HG02870 (cell line): Measurements from ENCODE around the gene FAM53B.
A peak's percentile ranks its signal among the peaks of the same experiment; 100 is the strongest.

Source experiments
- ATAC-seq: cut with Tn5 transposase; IDR thresholded peaks from one replicate; pipeline ENCODE4 v1.9.1; 2021; ENCODE audit warnings: mild to moderate bottlenecking, moderate library complexity; ENCODE audit not compliant: unreplicated experiment

Gene FAM53B

DNA sequence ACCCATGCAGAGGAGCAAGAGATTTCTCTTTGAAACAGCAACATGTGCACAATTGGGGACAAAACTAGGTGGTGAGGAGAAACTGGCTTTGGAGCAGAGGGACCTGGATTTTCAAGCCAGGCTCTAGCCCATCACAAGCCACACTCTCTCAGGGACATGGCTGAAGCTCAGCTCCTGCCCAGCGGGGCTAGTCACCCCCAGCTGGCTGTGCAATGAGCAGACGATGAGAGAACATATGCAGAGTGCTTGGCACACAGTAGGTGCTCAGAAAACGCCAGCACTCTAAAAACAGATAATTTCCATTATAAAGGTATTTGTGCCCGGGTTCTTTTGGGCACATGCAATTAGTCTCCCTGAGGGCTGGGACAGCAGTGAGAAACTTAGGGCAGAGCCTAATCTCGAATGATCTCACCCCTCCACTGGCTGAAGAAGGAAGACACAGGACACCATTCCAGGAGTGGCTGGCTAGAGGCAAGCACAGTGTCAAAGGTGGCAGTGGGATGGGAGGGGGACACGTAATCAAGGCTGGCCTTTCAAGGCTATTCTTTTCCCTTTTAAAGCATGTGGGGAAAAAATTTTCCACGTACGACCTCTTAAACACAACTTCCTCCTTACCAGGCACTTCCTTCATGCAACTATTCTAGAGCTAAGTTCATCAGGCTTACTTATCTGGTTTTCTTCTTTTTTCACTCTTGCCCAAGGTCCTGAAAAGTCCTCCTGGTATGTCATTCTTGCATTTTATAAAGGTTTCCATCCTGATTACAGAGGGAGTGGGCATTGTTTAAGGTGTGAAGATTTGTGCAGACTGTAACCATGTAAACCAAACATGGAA is 15.1 kb downstream of the FAM53B start:
- ATAC-seq: no peak

DNA sequence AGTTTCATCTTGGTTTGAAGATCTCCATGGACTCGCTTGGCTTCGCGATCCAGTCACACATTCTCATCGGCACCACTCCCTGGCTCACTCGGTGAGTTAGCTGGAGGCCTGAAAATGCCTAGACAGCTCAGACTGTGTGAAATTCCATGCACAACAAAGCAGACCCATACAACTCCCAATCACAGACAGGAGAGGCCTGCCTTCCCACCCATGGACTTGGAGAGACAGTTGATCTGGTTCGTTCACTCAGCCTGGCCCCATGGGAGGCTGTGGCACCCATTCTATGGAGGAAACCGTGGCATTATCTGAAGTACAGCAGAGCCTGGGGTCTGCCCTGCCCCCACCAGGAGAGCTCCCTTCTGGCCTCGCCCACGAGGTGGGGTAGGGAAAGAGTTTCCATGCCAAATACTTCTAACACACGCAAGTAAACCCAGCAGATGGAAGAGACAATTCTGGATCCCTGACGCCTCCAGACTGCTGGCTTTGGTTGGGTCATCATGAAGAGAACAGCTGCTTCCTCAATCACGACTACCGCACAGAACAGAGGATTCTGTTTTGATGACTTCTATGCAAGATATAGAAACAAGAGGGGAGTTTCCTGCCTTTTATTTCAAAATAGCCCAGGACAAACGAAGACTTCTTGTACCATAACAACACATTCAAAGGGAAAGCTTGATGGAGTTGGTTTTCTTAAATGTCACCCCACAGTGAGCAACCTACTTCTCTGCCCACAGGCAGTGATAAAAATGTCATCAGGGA is 15.9 kb downstream of the FAM53B start:
- no peak for ATAC-seq

DNA sequence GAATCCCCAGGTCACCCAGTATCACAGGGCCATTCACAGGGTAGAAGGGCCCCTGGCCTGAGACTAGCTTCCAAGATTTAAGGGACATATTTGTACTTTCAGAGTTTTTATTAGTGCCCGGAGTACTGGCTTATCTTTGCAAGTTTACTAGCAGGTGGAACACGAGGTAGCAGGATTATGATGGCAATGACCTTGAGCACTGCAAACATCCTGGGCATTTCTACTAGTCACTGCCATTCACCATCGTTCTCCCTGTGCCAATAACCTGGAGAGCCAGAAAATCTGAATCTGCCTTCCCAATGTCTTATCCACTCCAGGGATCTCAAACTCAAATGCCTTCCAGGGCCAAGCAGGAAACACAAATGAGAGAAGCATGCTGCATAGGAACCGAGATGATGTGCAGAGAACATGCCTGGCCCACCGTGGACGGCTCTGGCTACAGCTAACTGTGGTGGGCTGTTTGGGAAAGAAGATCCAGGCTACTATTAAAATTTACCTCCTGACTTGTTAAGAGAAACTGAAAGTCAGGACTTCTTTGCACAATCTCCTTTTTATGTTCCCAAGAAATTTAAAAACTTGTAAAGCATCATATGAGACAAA is 16.7 kb downstream of the FAM53B start:
- no peak for ATAC-seq

DNA sequence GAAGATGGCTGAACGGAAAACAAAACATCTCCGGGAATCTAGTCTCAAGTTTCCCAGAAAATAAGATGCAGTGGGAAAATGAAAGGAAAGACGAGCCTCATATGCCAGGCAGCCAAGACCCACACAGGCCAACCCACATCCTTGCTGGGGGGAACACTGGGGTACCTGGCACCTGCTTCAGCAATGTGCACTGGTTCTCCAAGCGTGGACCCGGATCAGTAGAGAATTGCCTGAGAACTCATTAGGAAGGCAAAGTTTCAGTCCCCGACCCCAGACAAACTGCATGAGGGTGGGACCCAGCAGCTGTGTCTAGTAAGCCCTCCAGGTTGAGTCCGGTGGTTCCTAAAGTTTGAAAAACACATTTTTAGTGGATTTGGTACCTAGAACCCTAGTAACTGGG is 18.4 kb downstream of the FAM53B start:
- no peak for ATAC-seq

DNA sequence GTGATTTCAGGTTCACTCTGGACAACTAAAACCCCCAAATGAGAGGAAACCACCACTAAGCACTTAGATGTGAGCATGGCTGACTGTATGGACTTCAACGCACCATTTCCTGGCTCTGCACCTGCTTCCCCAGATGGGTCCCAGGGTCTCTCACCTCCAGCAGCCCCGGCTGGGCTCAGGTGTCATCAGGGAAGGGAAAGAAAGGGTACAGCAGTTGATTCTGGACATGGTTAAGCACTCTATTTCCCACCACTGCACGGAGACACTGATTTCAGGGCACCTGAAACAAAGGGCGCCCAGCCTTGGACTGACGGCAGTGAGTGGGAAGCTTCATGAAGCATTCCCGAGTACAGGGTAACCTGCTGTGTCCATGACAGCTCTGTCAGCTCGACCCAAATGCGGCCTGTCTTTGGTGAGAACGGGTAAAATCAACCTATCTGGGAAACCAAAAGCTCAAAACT is 19.0 kb downstream of the FAM53B start:
- no peak for ATAC-seq

DNA sequence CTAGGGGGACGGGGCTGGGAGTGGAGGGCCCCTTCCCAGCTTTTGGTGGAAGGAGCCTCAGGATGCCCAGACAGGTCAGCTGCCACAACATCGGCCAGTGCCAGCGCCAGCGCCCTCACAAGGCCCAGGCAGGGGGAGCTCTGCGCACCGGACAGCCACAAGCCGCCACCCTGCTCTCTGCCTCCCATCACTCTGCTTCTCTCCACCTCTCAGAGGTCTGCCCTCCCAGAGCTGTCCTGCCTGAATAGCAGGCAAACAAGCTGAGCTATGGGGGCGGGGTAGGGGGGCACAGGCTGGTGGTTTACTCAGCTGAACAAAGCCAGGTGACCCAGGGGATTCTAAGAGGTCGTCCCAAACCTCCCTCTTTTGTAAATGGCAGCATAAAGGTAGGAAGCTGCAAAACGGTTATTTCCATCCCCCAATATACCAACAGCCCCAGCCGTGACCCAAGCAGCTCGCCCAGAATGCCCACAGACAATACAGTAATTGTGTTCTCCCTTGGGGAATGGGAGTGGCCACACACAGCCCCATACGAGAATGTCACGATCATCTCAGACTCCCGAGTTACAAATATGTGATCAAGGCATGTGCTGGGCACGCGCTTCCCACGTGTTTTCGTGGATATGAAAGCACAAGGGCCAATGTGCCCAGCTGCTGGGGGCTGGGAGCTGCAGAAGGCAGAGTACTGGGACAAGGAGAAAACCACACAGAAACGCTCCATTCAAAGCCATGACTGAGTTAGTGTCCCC is 19.7 kb downstream of the FAM53B start:
- no peak for ATAC-seq

DNA sequence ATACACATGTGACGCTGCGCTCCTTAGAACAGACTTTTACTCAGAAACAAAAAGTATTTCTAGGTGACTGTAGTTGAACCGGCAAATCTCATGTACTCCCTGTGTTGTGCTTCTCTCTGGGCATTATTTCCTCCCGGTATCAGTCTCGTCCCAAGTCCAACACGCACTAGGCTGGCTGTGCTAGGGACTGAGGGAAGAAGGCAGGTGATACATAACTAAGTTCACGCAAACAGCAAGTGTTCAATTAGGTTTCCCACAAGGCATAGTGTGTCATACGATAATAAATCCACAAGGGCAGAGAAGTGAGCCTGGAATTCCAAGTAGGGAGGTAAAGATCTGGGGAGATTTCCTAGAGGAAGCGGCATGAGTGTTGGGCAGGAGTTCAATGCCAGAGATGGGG is 20.4 kb downstream of the FAM53B start:
- no peak for ATAC-seq

DNA sequence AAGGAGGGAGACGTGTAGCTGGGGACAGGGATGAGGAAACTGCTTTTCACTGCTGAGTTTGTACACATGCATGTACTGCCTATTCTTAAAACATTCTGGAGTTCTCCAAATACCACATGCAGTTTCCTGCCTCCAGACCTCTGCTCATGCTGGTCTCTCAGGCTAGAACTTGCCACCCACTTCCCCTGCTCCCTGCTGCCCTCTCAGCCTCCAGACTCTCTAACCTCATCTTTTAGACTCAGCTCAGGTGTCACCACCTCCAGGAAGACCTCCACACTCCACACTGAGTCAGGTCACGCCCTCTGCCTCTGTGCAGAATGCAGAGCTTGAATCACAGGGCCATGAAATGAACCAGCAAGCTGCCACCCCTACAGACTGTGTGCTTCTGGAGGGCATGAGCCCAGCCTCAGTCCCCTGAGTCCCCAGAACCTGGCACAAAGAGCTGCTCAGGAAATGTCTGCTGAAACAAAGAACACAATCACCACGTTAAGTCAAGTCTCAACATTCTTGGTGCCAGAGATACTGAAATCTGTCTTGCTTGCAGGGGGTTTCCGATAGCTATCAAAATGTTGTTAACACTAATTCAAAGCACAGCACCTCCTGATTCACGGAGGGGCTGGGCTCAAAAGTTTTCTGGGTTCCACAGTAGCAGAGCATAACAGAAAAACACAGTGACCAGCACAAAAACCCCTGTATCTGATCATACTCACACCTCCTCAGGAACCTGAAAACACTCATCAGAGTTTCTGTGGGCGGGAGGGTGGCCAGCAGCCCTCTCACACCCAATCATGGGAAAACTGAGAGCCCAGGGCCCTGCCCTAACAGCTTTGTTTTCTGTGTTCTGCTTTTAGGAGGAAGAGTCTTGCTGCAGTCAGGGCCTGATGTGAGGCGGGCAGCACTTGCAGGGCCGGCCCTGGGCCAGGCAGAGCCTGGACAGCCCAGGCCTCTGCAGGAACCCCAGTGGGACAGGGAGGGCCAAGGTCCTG is 21.1 kb downstream of the FAM53B start:
- ATAC-seq: peak; percentile 82

DNA sequence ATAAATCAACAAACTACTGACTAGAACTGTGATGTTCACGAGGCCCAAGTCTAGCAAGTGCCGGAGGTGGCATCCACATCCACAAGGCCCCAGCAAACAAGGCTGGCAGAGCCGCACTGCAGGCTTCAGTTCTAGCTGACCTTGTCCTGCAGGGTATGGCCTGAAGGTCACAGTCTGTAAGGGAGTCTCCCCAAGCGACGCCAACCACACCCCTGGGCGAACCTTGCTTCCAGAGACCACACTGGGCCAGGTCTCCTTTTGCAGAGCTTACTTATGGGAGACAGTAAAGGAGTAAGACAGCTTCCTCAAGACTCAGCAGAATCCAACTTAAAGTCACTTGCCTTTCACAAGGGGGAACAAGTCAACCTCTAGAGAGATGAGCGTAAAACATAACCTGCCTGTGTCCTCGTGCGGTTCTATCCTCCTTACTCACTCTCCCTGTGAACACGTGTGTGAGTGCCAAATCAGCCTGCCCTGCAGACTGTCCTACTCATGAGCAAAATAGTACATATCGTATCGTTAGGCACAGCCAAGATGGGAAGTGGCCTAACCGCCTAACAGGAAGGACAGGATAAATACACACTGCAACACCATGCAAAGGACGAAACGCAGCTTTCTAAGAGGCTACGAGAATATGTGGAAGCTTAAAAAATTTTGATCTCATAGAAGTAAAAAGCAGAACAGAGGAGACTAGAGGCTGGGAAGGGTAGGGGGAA is 22.7 kb downstream of the FAM53B start:
- ATAC-seq: no peak

DNA sequence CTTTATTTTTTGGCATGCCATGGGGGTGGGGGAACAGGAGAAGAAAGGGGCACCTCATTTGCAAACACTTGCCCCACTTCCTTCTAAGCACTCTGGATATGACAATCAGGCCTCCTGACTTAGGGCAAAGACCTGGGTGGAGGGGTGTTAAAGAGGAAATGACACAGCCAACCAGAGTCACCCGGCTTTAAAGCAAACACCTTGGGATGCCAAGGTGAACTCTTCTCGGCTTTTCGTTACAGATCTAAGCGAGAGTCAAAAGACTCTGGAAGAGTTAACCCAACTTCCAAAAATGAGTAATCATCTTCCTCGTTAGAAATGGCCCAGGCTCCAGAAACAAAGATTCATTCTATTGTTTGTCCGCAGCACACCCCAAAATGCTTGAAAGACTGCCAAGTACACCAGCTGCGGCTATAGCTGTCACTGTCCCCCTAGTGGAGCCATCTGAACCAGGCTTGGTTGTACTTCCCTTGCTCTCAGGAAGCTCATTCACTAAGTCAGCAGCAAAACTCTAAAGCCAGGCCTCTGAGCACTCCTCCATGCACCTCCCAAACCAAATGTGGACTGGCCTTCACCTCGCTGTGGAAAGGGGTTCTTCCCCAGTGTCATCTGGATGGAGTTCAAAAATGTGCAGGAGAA is 24.8 kb downstream of the FAM53B start:
- ATAC-seq: peak; percentile 26

DNA sequence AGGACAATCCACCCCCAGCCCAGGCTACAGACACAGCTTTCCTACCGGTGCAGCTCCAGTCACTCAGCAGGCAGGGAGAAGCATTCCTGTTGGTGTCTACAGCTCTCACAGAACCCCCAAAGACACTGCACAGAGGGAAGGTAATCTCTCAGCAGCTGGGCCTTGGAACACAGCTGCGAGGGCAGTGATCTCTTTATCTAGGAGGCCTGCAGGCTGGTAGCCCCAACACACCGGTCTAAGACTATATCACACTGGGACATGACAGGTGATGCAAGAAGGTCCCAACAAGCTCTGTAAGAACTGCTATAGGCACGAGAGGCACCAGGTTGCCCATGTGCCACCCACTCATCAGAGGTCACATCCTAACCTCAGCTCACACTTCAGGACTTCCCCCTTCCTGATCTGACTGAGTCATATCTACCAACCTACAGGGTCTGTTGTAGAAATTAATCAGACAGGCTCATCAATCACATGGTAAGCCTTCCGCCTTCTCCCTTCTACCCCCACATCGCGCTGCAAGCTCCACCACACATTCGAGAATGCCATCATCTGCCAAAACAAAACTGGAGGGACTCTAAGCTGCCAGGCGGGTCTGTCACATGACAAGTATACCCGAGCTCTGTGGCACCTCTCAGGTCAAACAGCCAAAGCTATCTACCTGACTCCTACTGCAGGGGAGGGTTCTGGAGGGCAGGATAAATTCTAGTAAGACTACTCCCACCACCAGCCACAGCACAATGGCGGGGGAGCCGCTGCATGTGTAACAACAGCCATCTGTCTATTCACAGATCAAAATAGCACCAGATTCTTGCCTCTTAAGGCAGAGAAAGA is 26.1 kb downstream of the FAM53B start:
- ATAC-seq: peak; percentile 51

DNA sequence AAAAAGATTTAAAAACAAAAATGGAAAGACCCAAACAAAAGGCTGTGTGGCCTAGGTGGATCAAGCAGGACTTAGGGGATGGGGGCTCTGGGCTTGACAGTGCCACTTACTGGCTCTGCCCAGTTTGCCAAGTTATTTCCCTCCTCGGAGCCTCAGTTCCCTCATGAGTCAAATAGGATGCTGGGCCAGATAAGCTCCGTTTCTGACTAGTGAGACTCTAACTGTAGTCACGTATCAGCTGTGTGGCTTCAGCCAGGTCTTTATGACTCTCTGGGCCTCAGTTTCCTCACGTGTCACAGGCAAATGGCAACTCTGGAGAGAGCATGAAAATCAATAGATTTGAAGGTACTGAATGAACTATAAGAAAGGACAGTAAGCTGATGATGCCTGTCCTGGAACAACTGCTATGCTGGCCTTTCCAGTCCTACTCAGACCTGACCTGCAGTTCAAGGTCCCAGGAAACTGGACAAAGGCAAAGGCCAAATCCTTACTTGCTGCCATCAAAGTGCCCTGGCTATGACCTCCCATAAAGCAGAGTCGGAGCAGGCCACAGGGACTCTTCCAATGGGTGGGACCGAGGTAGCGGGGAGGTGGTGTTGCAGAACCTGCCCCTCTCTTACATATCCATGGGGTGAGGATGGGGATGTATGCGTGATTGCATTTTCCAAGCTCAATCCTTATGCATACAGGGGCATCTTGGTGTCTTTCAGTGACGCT is 27.0 kb downstream of the FAM53B start:
- no peak for ATAC-seq

DNA sequence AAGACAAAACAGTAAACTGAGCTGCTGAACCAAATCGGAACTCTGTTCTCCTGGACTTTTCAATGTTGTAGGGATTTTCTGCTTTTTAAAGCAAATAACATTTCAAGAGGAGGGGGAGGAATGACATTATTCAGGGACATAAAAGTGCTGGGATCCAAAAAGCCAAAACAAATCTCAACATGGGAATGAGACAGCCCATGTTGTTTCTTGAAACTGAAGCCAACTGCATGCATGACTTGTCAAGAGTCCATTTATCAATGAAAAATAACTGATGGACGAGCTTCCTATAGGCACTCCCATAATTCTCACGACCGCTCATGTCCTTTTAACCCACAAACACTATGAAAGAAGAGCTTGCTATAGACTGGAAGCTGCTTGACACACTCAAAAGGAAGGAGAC is 27.8 kb downstream of the FAM53B start:
- ATAC-seq: no peak

DNA sequence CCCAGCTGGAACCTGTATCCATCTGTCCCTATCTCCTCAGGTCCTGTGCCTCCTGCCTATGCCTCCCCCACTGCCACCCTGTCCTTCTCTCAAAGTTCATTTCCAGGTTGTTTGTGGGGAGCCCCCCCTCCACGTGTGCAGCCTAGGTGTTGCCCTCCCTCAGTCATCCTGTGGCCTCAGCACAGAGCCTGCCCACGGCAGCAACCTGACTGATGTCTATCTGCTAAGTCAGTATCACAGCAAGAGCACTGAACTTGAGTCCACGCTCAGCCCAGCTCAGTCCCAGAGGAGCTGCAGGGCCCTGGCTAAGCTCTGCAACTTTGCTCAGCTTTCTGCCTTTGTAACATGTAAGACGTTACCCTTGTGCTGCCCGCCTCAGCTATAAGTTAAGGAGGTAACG is 28.7 kb downstream of the FAM53B start:
- no peak for ATAC-seq

DNA sequence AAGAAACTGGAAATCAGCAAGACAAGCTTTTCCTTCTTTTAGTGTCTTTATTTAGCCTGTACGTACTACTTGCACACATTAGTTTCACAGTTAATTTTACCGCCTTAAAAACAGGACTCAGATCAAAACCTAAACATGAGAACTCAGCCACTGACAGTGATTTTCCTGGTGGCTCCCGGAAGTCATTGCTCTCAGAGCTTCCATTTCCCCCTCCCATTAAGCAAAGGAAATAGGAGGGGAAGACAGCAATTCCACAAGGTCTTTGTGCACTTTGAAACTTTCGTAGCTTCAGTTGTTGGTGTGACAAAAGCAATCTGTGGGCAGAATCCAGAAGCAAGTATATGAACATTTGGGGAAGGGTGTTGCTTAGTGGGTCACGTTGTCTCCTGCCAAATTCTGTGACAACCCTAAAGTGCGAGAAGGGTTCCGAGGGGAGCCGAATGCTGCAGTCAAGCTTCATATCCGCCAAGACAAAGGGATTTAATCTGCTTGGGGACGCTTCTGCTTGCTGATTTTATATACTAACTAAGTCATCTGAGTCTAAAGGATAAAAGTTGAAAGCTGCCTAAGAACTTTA is 30.4 kb downstream of the FAM53B start:
- ATAC-seq: no peak

DNA sequence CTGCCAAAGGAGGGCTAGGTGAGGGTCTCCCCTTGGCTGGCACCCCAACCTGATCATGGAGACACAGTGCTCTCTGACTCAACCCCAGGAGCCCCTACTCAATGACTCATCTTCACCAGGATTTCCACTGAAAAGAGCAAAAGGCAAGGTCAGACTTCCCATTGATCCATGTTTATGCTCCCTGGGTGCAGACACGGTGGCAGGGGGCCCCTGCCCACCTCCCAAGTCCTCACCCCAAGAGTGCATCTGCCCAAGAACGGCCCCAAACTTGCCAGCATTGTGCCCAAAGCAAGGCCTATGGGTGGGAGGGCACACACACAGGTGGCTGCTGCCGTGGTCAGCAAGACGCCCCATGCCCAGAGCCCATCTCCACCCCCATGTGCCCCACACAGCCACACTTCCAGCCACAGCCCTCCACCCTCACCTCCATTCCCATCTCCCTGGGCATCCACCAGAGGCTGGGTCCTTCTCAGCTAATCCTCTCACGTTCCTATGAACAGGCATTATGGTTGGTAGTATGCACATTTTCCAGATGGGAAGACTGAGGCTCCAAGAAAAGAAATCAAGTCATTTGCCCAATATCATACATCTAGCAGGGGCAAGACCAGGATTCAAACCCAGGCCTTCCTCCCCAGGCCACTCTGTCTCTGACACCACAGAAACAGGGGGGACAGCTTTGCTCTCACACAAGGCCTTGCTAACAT is 31.3 kb downstream of the FAM53B start:
- ATAC-seq: no peak
